ENCODE data around the gene DRC7.

- TF ChIP-seq, protein P1, sequence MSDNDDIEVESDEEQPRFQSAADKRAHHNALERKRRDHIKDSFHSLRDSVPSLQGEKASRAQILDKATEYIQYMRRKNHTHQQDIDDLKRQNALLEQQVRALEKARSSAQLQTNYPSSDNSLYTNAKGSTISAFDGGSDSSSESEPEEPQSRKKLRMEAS (IDR thresholded peaks at IDR 0.05), result no peak
- TF ChIP-seq, protein P2, sequence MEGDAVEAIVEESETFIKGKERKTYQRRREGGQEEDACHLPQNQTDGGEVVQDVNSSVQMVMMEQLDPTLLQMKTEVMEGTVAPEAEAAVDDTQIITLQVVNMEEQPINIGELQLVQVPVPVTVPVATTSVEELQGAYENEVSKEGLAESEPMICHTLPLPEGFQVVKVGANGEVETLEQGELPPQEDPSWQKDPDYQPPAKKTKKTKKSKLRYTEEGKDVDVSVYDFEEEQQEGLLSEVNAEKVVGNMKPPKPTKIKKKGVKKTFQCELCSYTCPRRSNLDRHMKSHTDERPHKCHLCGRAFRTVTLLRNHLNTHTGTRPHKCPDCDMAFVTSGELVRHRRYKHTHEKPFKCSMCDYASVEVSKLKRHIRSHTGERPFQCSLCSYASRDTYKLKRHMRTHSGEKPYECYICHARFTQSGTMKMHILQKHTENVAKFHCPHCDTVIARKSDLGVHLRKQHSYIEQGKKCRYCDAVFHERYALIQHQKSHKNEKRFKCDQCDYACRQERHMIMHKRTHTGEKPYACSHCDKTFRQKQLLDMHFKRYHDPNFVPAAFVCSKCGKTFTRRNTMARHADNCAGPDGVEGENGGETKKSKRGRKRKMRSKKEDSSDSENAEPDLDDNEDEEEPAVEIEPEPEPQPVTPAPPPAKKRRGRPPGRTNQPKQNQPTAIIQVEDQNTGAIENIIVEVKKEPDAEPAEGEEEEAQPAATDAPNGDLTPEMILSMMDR (IDR thresholded peaks at IDR 0.05; ENCODE audit: low read depth, low read length, missing input control), result no peak
- TF ChIP-seq JUND (IDR thresholded peaks at IDR 0.05) (no peak), HNF4A (conservative IDR thresholded peaks at IDR 0.05) (no peak), RAD21 (IDR thresholded peaks at IDR 0.05) (no peak), YY1 (IDR thresholded peaks at IDR 0.05) (no peak), TAF1 (conservative IDR thresholded peaks at IDR 0.05) (no peak), EGR1 (IDR thresholded peaks at IDR 0.05; ENCODE audit: low read depth in 2 of 2) (no peak), FOXA2 (IDR thresholded peaks at IDR 0.05) (no peak)
- TF ChIP-seq, protein P3, sequence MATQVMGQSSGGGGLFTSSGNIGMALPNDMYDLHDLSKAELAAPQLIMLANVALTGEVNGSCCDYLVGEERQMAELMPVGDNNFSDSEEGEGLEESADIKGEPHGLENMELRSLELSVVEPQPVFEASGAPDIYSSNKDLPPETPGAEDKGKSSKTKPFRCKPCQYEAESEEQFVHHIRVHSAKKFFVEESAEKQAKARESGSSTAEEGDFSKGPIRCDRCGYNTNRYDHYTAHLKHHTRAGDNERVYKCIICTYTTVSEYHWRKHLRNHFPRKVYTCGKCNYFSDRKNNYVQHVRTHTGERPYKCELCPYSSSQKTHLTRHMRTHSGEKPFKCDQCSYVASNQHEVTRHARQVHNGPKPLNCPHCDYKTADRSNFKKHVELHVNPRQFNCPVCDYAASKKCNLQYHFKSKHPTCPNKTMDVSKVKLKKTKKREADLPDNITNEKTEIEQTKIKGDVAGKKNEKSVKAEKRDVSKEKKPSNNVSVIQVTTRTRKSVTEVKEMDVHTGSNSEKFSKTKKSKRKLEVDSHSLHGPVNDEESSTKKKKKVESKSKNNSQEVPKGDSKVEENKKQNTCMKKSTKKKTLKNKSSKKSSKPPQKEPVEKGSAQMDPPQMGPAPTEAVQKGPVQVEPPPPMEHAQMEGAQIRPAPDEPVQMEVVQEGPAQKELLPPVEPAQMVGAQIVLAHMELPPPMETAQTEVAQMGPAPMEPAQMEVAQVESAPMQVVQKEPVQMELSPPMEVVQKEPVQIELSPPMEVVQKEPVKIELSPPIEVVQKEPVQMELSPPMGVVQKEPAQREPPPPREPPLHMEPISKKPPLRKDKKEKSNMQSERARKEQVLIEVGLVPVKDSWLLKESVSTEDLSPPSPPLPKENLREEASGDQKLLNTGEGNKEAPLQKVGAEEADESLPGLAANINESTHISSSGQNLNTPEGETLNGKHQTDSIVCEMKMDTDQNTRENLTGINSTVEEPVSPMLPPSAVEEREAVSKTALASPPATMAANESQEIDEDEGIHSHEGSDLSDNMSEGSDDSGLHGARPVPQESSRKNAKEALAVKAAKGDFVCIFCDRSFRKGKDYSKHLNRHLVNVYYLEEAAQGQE (IDR thresholded peaks at IDR 0.05), result no peak
Measured at GRCh38 chr16:57658130-57658877, 36.3 kb upstream of the DRC7 start.
